Stimulated activated CD8-positive, alpha-beta memory T cell treated with anti-CD3 and anti-CD28 coated beads, Interleukin-12 subunit alpha, Interleukin-12 subunit beta, amount 100 ng/mL, for 1 hour (primary cell): ENCODE measurements around the gene KCNK4.

Experiments used
- DNase-seq: peaks from one replicate; pipeline ENCODE4 v3.0.0-alpha.2; 2020; ENCODE audit warnings: low read depth

KCNK4 gene

DNA sequence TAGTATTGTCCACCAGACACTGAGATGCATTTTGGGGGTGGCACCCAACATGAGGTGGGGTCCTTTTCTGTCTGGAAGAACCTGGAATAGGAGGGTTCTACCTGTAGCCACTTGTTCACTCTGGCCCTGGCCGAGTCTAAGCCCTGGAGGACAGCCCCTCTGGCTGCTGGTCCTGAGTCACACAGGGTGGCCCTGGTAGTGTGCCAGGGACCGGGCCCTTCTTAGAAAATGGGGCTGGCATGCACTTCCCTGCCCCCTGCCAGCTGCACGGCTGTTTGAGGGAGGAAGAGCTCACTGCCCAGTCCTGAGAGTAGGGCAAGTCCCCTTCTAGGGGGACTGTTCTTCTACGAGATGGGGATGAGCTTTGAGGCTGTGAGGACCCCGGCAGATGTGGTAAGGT is 37.6 kb upstream of the KCNK4 start:
- DNase-seq: no peak

DNA sequence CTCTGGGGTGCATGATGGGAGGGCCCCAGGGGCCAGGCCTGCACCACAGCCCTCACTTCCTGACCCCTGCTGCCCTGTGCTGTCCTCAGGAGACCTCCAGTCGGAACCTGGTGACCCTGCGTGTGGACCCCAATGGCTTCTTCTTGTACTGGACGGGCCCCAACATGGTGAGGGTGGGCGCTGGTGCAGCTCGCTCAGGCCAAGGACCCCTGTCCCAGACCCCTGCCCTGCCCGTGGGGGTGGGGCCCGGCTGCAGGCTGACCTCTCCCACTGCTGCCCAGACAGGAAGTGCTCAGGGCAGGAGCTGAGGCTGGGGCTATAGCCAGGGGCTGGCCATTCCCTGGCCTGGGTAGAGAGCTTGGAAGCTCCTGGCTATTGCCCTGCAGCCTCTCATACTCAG is 36.8 kb upstream of the KCNK4 start:
- no peak for DNase-seq

DNA sequence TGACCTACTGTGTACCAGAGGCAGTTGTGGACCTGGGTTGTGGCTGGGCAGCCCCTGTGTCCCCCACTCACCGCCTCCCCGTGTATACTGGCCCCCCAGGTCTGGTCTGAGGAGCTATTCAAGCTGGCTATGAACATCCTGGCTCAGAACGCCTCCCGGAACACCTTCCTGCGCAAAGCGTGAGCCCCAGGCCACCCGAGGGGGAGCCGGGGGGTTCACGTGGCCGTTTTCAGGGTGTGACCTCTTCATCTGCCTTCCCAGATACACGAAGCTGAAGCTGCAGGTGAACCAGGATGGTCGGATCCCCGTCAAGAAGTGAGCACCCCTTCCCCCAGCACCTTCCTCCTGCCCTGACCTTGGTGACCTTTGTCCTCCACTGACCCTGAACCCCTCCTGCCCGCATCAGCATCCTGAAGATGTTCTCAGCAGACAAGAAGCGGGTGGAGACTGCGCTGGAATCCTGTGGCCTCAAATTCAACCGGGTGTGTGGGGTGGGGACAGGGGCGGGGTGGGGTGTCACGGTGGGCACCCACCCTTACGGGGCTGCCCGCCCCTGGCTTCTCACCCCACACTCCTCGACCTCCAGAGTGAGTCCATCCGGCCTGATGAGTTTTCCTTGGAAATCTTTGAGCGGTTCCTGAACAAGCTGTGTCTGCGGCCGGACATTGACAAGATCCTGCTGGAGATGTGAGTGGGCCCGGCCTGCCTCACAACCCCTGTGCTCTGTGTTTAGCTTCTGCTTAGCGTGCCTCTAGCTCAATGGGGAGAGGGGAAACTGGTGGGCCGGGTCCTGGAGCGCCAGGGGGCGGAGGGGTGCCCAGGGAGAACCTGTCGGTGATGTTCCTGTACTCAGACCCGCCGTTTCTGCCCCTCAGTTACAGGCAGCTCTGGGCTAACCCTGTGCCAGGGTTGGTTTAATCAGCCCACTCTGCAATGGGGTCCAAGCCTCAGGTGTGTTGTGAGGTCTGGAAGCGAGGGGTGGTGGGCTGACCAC is 35.7 kb upstream of the KCNK4 start:
- DNase-seq: no peak

DNA sequence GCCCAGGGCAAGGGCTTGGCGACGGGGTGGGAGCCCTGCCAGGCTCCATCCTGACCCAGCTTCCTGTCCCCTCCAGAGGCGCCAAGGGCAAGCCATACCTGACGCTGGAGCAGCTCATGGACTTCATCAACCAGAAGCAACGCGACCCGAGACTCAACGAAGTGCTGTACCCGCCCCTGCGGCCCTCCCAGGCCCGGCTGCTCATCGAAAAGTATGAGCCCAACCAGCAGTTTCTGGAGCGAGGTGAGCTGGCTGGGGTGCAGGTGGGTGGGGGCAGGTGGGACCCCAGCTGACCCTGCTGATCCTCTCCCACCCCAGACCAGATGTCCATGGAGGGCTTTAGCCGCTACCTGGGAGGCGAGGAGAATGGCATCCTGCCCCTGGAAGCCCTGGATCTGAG is 34.8 kb upstream of the KCNK4 start:
- DNase-seq: no peak

DNA sequence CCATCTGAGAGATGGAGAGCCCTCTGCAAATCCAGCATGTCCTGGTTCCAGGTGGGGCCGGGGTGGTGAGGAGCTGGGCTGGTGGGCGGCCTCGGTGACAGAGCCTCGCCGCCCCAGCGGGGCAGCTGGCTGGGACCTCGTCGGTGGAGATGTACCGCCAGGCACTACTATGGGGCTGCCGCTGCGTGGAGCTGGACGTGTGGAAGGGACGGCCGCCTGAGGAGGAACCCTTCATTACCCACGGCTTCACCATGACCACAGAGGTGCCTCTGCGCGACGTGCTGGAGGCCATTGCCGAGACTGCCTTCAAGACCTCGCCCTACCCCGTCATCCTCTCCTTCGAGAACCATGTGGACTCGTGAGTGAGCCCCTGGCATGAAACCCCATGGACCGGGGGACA is 32.7 kb upstream of the KCNK4 start:
- DNase-seq: no peak

DNA sequence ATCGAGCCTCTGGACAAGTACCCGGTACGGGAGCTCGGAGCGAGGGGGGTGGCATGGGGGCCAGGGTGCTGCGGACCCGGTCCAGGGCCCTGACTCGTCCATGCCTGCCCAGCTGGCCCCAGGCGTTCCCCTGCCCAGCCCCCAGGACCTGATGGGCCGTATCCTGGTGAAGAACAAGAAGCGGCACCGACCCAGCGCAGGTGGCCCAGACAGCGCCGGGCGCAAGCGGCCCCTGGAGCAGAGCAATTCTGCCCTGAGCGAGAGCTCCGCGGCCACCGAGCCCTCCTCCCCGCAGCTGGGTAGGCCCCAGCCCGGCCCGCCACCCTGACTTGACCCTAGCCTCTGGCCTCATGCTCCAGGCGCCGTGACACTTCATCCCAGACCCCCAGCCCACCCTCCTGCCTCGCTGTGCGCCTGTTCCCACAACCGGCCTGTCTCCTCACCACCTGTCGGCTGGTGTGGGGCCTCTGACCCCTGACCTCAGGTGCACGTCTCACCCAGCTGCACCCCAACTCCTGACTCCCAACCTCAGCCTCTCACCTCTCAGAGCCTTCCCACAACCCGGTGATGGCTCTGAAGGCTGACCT is 32.1 kb upstream of the KCNK4 start:
- DNase-seq: no peak

DNA sequence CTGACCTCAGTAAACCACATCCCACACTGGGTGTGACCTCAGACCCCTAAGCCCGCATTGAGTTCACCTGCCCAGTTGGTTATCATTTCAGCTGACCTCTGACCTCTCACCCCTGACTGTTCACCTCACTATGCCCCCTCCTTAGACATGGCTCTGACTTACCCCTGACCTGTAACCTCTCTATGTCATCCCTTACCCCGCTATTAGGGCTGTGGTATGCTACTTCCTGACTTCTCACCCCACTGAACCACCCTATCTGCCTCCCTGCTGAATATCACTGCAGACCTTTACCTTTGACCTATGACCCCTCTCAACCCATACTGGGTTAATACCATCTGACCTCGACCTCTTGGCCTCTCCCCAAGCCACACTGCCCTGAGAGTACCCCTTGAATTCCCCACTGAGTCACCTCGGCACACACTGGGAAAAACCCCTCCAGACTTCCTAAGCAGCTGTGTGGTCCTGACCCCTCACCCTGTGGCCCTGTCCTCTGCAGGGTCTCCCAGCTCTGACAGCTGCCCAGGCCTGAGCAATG is 31.5 kb upstream of the KCNK4 start:
- DNase-seq: no peak

DNA sequence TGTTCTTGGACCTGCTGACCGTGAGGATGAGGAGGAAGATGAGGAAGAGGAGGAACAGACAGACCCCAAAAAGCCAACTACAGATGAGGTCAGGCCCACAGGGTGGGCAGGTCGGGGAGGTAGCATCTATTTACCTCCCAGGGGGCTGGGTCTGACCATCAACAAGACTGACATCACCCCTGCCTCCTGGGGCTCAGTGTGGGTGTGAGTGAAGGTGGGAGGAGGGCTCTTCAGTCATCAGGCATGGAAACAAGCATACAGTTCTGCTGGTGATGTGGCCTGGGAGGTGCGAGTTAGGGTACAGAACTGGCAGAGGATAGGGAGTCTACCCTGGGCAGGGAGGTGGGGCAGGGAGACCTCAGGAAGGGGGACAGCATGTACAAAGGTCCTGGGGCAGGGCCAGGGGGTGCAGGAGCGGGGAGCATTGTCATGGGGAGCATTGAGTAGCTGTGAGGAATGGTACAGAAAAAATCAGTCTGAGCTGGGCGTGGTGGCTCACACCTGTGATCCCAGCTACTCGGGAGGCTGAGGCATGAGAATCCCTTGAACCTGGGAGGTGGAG is 30.9 kb upstream of the KCNK4 start:
- DNase-seq: no peak

DNA sequence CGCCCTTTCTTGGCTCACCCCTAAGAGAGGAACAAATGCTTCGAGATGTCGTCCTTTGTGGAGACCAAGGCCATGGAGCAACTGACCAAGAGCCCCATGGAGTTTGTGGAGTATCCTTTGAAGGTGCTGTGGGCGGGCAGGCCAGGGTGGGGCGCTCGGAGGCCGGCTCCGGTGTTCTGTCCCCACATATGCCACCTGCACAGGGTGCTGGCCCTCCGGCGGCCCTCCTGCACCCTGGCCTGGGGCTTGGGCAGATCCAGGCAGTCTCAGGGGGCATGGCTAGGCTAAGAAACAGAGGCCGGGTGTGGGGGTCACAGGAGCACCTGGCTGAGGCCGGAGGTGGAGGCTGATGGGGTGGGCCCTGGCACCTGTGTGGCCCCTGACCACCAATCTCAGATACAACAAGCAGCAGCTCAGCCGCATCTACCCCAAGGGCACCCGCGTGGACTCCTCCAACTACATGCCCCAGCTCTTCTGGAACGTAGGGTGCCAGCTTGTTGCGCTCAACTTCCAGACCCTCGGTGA is 29.5 kb upstream of the KCNK4 start:
- no peak for DNase-seq

DNA sequence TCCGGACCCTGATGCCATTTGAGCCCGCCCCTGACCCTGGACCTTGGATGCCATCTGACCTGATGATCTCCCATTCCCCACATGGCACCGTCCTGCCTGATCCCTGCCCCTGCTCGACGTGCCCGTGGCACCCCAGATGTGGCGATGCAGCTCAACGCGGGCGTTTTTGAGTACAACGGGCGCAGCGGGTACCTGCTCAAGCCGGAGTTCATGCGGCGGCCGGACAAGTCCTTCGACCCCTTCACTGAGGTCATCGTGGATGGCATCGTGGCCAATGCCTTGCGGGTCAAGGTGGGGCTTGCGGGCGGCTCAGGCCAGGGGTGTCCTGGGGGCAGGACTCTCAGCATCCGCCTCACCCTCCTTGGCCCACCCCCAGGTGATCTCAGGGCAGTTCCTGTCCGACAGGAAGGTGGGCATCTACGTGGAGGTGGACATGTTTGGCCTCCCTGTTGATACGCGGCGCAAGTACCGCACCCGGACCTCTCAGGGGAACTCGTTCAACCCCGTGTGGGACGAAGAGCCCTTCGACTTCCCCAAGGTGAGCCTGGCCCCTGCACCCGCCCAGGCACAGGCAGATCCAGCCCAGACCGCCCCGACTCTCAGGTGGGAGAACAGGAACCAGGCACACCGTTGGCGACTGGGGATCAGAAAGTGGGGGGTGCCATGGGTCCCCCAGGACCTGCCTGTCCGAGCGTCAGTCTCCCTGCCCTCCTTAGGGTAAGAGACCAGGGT is 28.7 kb upstream of the KCNK4 start:
- DNase-seq: no peak

DNA sequence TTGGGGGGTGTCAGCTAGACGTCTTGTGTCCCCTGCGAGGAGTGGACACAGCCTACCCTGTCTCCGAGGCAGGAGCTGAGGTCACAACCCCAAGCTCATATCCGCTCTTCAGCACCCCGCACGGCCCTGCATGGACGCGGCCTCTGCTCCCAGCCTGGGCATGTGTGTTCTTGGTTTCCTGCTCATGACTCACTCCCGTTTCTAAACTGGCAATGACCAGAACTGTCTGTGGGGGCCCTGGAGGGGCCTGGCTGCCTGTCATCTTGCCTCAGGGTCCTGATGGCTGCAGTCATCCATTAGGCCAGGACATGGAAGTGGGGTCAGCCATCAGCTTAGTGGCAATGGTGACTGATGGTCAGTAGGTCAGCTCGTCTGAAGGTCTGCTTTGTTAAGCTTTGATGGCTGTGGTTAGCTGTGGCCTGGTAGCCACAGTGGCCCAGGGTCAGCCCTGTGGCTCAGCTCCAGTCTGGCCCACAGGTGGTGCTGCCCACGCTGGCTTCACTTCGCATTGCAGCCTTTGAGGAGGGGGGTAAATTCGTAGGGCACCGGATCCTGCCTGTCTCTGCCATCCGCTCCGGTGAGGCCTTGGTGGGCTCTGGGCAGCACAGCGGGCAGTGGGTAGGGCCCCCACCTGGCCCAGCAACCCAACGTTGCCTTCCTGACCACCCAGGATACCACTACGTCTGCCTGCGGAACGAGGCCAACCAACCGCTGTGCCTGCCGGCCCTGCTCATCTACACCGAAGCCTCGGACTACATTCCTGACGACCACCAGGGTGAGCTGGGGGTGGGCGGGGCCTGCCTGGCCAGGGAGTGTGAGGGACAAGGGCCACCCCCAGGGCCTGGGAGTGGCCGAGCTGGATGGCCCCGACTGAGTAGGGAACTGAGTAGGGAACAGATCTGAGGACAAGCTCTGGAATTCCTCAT is 27.8 kb upstream of the KCNK4 start:
- no peak for DNase-seq

DNA sequence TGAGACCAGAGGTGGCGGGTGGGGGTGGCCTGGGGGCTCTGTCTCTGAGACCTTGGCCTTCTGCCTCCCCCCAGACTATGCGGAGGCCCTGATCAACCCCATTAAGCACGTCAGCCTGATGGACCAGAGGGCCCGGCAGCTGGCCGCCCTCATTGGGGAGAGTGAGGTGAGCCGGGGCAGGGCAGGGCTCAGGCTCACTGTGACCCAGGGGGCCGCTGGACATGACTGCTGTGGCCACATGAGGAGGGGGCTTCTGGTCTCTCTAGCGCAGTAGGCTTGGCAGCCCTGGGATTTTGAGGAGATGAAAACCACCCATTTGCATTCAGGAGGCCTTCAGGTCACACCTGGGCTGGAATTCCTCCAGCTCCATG is 27.2 kb upstream of the KCNK4 start:
- no peak for DNase-seq

DNA sequence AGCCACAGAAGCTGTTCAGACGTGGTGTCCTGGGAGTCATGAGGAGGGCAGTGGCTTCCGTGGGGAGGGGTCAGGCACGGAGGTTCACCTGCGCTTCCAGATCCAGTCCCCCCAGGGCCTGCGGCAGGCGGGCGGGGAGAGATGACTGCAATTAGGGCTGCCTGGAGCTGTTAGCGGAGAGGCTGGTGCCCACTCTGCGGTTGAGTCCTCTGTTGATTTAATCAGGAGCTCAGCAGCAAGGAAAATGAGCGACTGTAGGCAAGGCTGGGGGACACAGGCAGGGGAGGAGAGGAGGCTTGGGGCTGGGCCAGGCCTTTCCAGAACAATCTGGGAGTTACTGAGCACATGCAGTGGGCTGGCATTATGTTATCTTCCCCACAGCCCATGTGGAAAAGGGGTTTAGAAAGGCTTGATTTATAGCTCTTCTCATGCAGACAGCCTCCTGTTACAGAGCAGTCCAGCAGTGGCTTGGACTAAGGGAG is 26.7 kb upstream of the KCNK4 start:
- no peak for DNase-seq

DNA sequence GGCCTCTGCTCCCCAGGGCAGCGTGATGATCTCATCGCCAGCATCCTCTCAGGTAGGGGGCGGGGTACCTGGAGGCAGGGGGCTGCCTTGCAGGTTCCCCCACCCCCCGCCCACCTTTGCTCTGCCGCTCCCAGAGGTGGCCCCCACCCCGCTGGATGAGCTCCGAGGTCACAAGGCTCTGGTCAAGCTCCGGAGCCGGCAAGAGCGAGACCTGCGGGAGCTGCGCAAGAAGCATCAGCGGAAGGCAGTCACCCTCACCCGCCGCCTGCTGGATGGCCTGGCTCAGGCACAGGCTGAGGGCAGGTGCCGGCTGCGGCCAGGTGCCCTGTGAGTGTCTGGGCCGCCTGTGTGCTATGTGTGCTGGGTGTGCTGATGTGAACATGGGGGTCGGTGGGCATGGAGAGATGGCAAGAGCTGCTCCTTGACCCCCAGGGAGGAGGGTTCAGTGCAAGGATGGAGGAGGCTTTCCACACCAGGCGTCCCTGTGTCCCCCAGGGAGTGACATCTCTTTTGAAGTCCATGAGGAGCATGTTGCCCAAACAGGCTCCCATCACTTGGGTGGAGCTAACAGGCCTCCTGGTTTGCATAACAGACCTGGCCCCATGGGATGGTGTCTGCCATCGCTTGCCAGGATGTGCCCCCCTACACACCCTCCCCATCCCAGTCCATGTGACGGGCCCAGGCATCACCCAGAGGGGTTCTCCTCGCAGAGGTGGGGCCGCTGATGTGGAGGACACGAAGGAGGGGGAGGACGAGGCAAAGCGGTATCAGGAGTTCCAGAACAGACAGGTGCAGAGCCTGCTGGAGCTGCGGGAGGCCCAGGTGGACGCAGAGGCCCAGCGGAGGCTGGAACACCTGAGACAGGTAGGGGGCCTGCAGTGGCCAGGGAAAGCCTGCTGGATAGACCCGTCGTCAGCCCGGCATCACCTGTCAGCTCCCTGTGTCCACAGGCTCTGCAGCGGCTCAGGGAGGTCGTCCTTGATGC is 25.6 kb upstream of the KCNK4 start:
- no peak for DNase-seq

DNA sequence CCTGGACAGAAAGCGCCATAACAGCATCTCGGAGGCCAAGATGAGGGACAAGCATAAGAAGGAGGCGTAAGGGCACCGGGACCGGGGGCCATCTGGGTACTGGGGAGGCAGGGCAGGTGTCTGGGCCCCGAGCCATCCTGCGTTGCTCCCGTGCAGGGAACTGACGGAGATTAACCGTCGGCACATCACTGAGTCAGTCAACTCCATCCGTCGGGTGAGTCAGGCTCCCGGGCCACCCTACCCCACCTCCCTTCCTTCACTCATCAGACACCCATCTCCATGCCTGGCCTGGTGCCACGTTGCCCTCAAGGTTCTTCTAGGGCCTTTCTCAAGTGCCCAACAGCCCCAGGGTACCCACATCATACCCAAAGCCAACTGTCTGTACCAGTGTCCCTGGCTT is 24.8 kb upstream of the KCNK4 start:
- no peak for DNase-seq

DNA sequence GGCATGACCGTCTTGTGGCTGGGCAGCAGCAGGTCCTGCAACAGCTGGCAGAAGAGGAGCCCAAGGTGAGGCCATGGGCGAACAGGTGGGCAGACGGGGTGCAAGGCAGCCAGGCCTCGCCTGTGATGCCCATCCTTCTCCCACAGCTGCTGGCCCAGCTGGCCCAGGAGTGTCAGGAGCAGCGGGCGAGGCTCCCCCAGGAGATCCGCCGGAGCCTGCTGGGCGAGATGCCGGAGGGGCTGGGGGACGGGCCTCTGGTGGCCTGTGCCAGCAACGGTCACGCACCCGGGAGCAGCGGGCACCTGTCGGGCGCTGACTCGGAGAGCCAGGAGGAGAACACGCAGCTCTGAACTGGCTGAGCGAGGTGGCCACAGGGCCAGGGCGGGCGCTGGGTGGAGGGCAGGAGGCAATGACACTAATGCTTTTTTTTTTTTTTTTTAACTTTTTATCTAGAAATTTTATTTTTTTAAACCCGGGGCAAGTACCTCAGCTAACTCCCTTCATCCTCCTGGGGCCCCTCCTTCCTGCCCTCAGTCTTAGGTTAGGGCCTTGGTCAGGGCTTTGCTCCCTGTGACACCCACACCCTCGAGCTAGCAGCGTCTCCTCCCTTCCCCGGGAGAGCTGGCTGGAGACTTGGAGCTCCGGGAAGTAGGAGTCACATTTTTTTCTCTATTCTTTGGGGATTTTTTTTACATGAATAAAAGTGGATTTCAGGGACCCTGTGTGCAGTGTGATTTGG is 23.7 kb upstream of the KCNK4 start:
- DNase-seq: no peak

DNA sequence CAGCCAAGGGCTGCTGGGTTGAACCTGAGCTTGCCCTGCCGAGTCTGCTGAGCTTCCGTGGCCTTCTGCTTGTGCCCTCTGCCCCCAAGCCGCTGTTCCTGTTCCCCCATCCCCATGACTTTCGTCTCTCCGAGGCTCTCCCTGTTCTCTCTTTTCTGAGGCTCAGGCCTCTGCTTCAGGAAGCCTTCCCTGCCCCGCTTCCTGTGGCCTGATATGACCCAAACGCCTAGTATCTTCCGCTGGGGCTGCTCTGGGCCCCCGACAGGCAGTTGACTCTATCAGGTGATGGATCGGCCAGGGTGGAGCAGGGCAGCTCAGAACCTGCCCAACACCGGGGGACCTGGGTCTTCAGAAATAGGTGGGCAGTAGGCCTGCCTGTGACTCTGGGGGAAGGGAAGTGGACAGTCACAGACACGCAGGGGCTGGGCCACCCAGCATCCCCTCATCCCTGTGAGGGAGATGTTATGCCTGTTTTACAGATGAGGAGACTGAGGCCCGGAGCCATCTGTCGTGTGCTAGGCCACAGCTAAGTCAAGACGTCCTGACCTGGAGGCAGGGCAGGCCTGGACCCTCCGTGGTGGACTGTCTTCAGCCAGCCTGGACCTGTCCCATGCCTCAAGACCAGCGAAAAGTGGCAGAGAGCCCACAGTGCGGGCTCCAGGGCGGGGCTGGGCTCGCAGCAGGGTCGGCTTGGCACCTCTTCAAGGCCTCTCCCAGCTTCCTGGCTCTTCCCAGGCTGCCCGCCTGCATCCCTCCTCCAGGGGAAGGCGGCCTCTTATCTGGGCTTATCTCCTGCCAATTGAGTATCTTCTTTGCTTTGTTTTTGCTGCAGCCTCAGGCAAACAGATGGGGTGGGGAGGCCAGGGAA is 22.8 kb upstream of the KCNK4 start:
- no peak for DNase-seq
